Raji (cell line): ENCODE measurements around the gene CD200.

ENCODE experiments used
- POLR2A ChIP-seq: IDR thresholded peaks from 2 replicates; pipeline ENCODE4 v1.6.1; 2011; ENCODE audit warnings: low read depth, low read length, control low read depth; ENCODE audit not compliant: insufficient read depth

CD200 gene

DNA sequence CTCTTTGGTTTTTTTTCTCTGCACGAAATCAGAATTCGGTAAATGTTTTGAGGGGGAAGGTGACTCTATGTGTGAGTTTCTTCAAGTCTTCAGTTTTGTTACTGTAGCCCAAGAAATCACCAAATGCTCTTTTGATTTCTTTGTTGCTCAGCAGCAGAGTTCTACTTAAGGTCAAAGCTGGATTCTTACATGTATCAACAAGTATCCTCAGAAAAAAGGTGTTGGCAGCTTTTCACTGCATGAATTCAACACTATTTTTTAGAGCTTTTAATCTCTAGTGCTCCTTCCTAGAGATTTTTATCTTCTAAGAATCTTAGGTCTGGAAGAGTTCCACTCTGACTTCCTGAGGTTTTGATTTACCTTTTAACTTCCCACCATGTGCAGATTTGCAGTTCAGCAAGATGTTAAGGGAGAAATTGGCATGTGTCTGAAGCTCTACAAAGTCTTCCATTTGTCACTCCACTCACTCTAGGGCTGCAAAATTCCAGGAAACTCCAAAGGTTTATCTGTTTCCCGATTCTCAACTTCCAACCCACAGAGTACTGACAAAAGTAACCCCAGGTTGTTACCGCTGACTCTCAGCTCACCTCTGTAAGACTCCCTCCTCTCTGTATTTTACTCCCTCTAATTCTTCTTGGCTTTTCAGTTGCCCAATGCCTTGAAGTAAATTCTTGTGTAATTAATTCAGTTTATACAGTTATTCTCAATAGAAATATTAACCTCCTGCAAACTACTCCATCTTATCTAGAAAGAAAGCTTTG is 13.3 kb upstream of the CD200 start:
- no peak for TF ChIP-seq POLR2A

DNA sequence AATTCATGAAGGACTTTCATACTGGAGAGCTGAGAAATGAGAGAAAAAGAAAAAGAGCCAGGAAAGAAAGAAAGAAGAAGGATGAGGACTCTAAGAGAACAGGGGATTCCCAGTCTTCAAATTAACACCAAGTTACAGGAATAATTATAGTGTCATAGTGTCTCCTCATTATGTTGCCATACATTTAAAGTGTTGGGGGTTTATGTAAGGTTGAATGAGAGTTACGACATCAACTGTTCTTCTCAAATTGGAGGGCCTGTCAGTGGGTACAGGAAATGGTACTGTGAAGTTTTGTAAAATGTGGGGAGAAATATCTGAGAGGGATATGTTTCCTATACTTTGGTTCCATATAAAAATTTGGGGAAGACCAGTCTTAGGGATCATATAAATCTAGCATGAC is 12.3 kb upstream of the CD200 start:
- TF ChIP-seq POLR2A: no peak

DNA sequence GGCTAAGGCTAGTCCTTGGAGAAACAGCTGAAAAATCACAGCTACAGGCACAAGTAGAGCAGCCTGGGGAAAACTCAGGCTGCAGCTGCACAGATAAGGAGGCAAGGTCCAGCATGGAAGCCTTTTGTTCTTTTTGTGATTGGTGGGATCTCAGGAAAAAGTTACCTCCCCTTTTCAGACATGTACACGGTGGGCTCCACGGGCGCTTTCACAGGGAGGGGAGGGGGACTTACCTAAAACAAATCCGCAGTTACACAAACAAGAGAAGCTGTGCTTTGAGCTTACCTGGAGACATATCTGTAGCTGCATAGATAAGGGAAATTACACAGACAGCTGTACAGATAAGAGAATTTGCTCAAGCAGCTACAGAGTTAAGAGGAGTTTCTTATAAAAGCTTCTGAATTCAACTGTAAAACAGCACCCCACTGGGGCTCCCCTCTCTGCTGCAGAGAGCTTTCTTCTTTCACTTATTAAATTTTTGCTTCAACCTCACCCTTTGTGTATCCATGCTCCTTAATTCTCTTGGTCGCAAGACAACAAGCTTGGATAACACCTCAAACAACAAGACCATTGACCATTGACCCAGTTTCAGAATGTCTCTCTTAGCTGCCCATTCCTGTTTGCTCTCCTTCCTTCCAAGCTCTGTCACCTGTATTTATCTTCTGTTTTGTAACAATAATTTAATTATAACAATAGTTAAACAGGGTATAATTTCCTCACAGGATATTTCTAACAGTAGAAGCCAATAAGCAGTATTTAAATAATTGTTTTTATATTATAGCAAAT is 10.9 kb upstream of the CD200 start:
- TF ChIP-seq POLR2A: no peak

DNA sequence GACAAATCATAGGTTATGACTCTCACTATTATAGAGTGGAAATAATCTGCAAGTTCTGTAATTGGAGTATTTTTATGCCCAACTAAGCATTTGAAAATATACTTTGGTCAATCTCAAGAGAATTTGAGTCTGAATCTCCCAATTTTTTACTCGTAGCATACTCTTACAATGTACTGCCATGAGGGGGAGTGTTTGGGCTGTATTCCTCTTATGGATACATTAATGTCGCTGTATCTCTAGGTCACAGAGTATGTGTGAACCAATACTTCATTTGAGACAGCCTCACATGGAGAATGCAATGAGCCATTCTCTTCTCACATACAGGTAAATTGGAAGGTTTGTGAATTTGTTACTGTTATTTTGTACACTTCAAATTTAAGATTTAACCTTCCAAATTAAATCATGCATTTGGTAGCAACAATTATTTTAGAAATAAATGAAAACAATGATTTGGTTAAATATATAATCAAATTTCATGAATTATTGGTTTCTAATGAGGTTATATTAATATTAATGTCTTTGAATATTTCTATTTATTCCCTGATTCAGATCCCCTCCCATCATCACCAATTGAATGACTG is 5.5 kb upstream of the CD200 start:
- TF ChIP-seq POLR2A: no peak

DNA sequence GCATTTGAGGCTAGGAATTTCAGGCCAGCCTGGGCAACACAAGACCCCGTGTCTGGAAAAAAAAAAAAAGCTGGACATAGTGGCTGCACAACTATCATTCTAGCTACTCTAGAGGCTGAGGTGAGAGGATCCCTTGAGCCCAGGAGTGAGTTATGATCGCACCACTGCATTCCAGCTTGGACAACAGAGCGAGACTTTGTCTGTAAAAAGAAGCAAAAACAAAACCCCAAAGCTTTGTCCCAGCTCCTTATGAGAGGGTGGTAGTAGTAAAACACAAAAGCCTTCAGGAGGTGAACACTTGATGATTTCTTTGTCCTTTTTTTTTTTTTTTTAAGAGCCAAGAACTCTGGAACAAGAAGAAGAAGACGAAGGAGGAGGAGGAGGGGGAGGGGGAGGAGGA is 1.1 kb upstream of the CD200 start:
- TF ChIP-seq POLR2A: no peak

DNA sequence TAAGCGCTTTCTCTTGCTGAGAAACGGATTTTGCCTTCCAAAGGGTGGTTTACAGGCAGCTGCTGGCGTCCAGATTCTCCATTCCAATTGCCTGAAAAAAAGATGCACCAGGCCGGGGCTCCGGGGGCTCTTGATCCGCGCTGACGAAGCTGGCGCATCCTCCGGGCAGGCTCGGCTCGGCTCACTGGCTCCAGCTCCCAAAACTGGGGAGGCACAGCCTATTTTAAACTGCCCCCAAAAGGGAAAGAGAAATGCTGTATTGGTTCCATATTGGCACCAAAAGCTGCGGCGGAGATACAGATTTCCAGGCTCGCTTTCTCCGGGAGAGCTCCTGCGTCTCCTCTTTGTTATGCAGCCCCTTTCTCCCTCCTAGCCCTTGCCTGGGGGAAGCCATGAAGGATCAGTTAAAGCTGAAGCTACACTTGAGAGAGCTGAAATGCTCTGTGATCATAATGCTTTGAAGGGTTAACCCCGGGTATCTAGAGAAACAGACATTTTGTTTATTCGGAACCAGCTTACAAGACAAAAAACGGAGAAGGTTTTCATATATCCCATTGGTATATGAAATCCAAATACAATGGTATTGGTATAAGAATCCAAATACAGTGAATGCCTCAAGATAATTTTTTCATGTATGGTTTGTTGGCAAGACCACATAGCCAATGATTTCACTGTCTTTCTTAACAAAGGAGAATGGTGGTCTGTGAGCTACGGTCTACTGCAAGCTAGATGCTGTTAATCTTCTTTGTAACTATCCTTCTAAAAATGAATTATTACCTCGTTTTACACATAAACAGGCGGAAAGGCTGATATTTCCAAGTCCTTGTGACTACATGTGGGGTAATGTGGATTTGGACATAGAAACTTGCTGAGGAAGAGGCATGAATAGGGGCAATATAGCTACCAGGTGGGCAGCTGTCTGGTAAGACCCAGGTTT is 693 bp downstream of the CD200 start:
- no peak for TF ChIP-seq POLR2A

DNA sequence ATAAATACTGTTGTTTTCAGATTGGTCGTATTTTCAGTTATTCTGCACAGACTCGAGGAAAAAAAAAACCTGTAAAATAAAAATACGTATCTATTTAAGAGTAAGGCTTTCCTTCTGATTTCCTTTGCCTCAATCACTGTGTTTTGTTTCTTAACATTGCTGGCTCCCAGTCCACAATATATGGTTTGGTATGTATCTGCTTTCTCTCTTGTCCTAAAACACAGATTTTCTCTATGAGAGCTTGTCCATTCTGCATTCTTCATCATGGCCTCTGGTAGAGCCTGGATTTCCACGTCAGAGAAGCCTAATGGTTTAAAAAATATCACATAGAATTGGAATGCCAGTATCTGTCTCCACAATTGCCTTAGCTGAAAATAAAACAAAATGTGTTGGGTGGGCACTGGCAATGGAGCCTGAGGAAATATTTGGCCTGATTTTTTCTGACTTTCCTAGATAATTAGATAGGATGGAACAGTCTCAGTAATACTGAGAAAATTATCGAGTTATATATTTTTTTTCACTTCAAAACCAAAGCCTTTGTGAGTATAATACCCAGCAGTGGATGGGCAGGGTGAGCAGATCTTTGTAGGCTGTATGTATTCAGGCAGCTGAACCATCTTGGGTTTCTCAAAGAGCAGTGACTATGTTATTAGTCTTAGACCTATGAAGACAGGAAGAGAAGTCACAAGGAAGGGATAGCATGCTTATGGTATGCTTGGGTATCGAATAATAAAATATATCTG is 1.9 kb downstream of the CD200 start:
- TF ChIP-seq POLR2A: no peak

DNA sequence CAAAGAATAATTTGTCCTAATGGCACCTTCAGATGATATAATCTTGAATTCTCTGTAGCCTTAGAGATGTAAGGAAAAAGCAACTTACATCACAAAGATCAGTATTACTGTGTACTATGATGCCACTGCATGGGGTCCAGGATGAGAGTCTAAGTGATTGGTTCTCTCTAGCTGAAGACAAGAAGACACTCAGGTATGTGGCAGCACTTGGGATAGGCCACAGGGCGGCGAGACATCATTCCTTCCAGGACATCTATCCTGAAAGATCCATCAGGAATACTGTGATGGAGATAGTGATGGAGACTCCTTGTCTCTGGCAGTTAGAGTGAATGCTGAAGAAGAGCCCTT is 2.5 kb downstream of the CD200 start:
- no peak for TF ChIP-seq POLR2A

DNA sequence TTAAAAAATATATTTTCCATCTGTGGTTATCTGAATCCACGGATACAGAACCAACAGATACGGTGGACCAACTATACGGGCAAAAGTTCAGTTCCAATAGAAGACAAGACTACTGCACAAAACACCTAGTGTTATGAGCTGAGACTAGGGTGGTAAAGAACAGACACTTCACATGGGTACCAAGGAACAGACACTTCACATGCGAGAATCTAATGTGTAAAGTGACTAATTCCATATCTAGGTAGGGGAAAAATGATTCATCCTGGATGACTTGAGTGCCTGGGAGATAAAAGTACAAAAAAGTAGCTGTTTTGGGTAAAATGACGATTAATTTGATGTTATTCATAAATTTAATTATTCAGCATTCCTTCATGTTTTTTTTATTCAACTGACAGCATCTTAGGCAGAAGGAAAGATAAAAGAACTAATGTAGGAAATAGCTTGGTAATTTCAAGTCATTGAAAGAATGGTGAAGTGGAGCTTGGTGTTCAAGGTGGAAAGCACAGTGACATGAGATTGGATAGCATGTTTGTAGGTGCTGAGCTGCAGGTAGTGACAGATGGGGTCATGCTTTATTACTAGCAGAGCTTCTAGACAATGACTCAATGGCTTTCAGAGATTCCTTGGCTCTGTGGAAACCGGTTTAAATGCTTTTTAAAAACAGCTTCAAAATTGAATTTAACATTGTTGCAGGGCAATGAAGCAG is 5.2 kb downstream of the CD200 start:
- no peak for TF ChIP-seq POLR2A

DNA sequence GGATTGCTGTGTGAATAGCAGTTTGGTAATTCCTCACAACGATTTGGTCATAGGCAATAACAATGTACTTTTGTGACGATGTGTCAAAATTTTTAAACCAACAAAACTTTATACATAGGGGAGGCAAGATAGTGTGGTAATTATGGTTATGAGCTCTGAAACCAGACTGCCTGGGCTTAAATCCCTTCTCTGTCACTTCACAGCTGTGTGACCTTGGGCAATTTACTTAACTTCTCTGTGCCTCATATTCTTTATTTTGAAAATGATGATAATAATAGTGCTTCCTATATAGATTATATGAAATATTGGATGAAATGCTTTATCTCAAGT is 5.7 kb downstream of the CD200 start:
- TF ChIP-seq POLR2A: no peak

DNA sequence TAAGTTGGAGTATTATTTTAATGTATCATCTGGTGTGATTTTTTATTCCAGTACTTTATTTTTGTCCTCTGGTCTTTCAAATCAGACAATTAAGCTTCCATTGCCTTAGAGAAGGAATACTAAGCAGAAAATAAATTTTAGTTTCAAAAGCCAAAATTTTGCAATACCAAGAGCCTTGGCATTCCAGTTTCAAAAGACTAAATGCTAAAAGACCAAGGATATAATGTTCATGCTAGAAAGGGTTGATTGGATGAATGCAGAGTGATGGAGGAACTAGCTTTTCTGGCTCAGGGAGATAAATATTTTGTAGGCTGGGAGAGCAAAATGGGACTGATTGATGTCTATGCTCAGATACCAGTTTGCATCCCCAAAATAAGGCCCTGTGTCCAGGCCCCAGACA is 6.2 kb downstream of the CD200 start:
- no peak for TF ChIP-seq POLR2A

DNA sequence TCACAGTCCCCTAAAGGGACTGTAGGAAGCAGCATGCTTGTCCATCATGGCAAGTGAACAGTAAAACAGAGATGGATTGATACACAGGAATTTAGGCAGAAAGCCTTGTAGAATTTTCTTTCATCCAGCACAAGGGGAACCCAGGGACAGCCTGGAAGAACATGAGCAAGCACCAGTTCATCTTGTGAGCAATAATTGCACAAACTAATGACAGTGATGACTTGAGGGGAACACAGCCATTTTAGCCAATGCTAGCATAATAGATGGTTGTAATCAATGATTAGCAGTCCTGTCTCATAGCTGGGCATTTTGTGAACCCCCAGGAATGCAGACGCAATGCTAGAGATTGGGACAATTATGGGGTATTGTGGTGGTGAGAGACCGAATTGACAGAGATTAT is 6.7 kb downstream of the CD200 start:
- TF ChIP-seq POLR2A: no peak

DNA sequence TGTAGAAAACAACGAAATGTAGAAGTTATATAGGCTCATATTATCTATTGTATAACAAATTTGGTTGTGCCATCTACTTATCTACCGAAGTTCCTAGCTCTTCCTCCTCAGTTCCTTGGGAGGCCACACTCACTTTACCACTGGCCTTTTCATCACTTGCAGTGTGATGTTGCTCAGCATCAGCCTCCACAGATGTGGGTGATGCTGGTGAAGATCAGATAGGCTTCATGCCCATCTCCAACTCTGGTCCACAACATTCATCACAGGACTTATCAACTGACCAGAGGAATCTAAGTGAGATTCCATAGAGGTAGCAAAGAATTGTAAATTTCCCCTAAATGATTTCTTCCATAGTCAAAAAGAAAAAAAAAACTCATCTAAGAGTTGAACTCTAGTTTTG is 8.4 kb downstream of the CD200 start:
- TF ChIP-seq POLR2A: no peak

DNA sequence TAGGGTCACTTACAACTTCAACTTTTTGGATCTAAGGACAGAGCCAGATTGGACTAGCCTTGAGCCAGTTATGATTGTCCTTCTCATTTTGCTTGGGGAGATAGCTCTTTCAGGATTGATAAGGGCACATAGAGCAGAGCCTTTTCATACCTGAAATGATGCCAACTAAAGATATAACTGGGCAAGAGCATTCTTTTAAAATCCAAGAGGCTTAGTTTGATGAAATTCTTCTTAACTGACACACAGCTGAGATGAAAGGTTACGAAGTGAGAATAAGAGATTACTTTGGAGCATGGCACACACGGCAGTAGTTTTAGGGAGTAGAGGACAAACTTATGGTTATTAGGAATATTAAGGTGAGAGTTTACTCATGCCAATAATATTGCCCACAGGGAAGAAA is 12.7 kb downstream of the CD200 start:
- no peak for TF ChIP-seq POLR2A

DNA sequence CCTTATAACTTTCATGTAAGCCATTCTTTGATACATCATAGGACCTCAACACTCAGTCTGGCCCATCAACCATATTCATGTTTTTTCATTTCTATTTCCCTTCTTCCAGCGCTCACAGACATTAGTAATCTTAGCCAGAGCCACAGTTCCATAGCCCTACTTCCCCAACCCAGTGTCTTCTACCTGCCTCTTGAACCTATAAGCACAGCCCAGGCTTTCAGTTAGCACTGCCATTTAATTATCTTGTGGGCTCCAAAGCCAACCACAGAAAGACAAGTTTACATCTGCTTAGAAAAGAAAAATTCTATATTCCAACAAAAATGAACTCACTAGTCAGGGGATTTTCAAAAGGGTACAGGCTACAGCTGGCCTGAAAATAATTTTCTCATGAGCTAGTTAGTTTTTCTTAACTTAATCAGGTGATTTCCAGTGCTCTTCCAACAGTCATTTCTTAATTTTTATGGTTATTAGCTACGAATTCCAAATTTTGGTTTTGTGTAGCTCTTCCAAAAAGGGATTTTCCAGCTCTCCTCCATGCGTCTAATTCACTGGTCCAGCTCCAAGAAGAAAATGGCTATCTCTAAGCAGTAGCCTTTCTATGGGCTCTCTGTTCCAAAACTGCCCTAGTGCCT is 13.7 kb downstream of the CD200 start:
- no peak for TF ChIP-seq POLR2A
